A673 (cell line): ENCODE results near the gene OTX2. TPM values are rescaled to one million over a fixed set of nuclear protein-coding genes. Genes with fewer than 3 reads are reported as not detected.

Experiments
- BruUV-seq: library from RNA; stranded (reverse); fragments of 400-500 nt; replicated peaks from 2 replicates; lab custom pipeline; 2021; lab: Mats Ljungman, UMichigan
- CTCF ChIA-PET: fragments of 300-600 bp; sonication (Branson Sonifier 250); formaldehyde crosslinking; loops from one replicate; lab custom pipeline; 2022; ENCODE audit warnings: antibody characterized with exemption; lab: Charles Lee
- POLR2A ChIA-PET: fragments of 300-600 bp; sonication (Branson Sonifier 250); formaldehyde crosslinking; loops from one replicate; lab custom pipeline; 2022; ENCODE audit warnings: antibody characterized with exemption; ENCODE audit not compliant: low non-redundant PET; lab: Charles Lee
- DNase-seq: peaks from one replicate; pipeline ENCODE4 v3.0.0-alpha.2; 2015; ENCODE audit warnings: low spot score
- H3K27ac ChIP-seq: fragments of 200-600 bp; sonication (generic); 2 replicates; pipeline ENCODE4 v1.5.1; 2016; ENCODE audit warnings: mixed run types, low read depth, mild to moderate bottlenecking, mixed read lengths, antibody characterized with exemption, low read length; ENCODE audit not compliant: poor library complexity, severe bottlenecking
- H3K27me3 ChIP-seq: fragments of 200-600 bp; sonication (generic); replicated peaks from 2 replicates; pipeline ENCODE4 v1.6.1; 2017; ENCODE audit warnings: mixed run types, low read depth, mild to moderate bottlenecking, mixed read lengths, antibody characterized with exemption, low read length; ENCODE audit not compliant: insufficient read depth, poor library complexity
- H3K36me3 ChIP-seq: fragments of 200-600 bp; sonication (generic); 2 replicates; pipeline ENCODE4 v1.6.1; 2016; ENCODE audit warnings: mixed run types, mild to moderate bottlenecking, mixed read lengths, antibody characterized with exemption, low read length; ENCODE audit not compliant: insufficient read depth, poor library complexity, severe bottlenecking
- H3K4me1 ChIP-seq: fragments of 200-600 bp; sonication (generic); 2 replicates; pipeline ENCODE4 v1.6.1; 2017; ENCODE audit warnings: mixed run types, mild to moderate bottlenecking, mixed read lengths, antibody characterized with exemption, low read length; ENCODE audit not compliant: insufficient read depth, poor library complexity, severe bottlenecking
- H3K4me3 ChIP-seq: fragments of 200-600 bp; sonication (generic); 2 replicates; pipeline ENCODE4 v1.5.1; 2016; ENCODE audit warnings: low read depth, mixed run types, mild to moderate bottlenecking, mixed read lengths, low read length; ENCODE audit not compliant: poor library complexity, severe bottlenecking
- H3K9me3 ChIP-seq: fragments of 200-600 bp; sonication (generic); 2 replicates; pipeline ENCODE4 v1.6.1; 2016; ENCODE audit warnings: mixed run types, low read depth, mild to moderate bottlenecking, mixed read lengths, antibody characterized with exemption, low read length; ENCODE audit not compliant: poor library complexity, severe bottlenecking
- EZH2 ChIP-seq: fragments of 200-600 bp; sonication (generic); IDR thresholded peaks from 2 replicates; pipeline ENCODE4 v1.6.1; 2017; ENCODE audit warnings: borderline replicate concordance, low read depth, mild to moderate bottlenecking, mixed read lengths, antibody characterized with exemption, low read length; ENCODE audit not compliant: poor library complexity, severe bottlenecking
- intact Hi-C: fragments of 100-400 bp; cut with micrococcal nuclease; formaldehyde crosslinking; loops from one replicate; pipeline ENCODE4 v1.10.0; 2022; ENCODE audit not compliant: unreplicated experiment
- total RNA-seq: library from RNA; stranded (reverse); gene quantifications from 2 replicates; pipeline ENCODE4 v1.2.3, GENCODE V29; 2021
- TF ChIP-seq, protein P1 (sequence below): fragments of 300-800, 200-600 bp; sonication (generic); conservative IDR thresholded peaks from 2 replicates; pipeline ENCODE4 v1.5.1; 2017; ENCODE audit warnings: low read depth, mild to moderate bottlenecking, antibody characterized with exemption, low read length, moderate library complexity, mixed read lengths

The OTX2 gene
- total RNA-seq, 1 experiment from 2014 or later = 129 TPM

DNA sequence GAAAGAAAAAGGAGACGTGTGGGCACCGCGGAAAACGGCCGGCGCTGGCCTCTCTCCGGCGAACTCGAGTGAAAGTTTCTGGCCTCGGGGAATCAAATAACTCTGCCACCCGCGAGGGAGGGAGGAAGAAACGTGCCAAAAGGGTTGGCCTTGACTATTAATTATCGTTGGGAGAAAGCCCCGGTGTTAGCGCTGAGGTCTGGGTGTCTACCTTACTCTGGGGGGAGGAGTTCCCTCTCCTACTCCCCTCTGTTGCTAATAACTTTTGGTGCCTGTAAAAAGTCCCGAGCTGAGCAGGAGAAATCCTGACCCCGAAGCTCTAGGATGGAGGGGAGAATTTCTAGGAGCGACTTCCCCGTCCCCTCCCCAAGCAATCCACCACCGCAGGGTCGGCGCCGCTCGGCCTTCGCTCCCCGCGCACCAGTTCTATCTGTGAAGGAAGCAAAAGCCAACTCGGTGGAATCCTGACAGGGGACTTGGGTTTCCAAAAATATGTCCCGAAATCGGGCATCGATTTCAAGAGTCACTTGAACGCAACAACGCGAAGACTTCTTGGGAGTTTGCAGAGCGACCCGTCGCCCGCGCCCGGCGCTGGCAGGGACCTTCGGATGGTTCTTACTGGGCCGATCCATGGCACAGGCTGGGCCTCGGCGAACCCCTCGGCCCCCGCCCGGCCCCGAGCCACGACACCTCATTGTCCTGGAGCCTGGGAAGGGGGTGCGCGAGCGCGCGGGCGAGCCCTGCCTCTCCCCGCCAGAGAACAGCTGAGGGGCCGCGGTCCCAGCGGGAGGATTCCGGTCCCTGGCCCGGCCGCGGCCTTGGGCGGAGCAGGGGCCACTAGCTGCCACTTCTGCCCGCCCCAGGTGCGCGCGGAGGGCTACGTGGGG, 1.7 kb downstream of the OTX2 start:
- TF ChIP-seq, protein P1, sequence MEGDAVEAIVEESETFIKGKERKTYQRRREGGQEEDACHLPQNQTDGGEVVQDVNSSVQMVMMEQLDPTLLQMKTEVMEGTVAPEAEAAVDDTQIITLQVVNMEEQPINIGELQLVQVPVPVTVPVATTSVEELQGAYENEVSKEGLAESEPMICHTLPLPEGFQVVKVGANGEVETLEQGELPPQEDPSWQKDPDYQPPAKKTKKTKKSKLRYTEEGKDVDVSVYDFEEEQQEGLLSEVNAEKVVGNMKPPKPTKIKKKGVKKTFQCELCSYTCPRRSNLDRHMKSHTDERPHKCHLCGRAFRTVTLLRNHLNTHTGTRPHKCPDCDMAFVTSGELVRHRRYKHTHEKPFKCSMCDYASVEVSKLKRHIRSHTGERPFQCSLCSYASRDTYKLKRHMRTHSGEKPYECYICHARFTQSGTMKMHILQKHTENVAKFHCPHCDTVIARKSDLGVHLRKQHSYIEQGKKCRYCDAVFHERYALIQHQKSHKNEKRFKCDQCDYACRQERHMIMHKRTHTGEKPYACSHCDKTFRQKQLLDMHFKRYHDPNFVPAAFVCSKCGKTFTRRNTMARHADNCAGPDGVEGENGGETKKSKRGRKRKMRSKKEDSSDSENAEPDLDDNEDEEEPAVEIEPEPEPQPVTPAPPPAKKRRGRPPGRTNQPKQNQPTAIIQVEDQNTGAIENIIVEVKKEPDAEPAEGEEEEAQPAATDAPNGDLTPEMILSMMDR = no peak
- TF ChIP-seq EZH2 = no peak
- POLR2A ChIA-PET = interaction anchor here (0.7 to 0.8 kb wide), 2 partner anchors 12 to 13 kb away, joined by 3 to 6 read pairs; no protein-coding TSS in a partner anchor
- DNase-seq = peak; percentile 75
- Histone ChIP-seq H3K4me1 (peaks cover 2% of the 10 kb centered on the region), H3K4me3 (peak overlapping the region; percentile 71), H3K27ac (peak overlapping the region; percentile 95), H3K9me3 (no peaks in the 10 kb centered on the region), H3K27me3 (no peaks in the 10 kb centered on the region), H3K36me3 (peaks cover 63% of the 10 kb centered on the region)
- intact Hi-C loops = loop anchor here (10.0 kb wide), 1 partner anchor 144 kb away; no protein-coding TSS in a partner anchor
- CTCF ChIA-PET = no interaction called here
- BruUV-seq = no TSS peak

DNA sequence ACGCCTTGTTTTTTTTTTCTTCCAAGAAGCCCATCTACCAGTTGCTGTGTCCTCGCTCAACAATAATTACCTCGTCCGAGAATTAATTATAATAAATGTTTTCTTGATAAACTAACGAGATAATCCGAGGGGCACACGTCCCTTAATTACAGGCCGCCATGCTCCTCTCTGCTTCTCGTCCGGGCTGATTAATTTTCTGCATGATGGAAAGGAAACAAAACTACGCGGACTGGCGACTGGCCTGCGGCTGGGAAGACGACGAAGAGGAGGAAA, 2.2 kb downstream of the OTX2 start:
- intact Hi-C loops = loop anchor here (10.0 kb wide), 1 partner anchor 143 kb away; no protein-coding TSS in a partner anchor
- H3K9me3 ChIP-seq = no peaks in the 10 kb centered on the region
- POLR2A ChIA-PET = no interaction called here
- no peak for TF ChIP-seq EZH2
- TF ChIP-seq, protein P1 = no peak
- CTCF ChIA-PET = no interaction called here
- H3K27ac ChIP-seq = peak overlapping the region; percentile 95
- peaks cover 69% of the 10 kb centered on the region for H3K36me3 ChIP-seq
- BruUV-seq = no TSS peak
- DNase-seq = no peak
- H3K4me3 ChIP-seq = peak overlapping the region; percentile 71
- peaks cover 8% of the 10 kb centered on the region for H3K4me1 ChIP-seq
- no peaks in the 10 kb centered on the region for H3K27me3 ChIP-seq

DNA sequence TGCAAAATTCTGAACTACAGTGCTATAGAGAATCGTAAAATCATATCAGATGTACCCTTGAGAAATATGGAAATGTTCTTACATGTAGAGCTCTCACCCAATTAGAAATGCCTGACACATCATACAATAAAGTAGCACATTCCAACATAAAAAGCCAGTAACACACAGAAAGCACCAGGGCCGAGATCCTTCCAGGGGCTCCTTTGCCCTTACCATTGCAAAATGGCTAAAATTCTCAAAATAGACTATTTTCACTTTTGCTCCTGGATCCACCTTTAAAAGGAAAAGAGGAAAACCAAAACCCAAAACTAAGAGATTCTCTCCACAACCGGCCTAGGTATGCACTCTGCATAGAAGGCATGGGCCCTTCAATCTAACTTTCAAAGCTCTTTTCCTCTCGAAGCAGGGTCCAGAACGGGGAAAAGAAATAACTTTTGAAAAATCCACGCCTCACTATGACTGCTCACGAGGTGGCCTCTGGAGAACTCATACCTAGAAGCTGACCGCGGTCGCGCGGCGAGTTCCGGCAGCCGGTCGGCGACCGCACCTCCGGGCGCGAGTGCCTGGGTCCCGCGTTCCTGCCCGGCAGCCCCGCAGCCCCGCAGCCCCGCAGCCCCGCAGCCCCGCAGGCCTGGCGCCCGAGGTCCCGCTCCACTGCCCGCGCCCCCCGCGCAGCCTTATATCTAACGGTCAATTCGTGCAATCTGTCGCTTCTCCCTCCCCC, 2.7 kb downstream of the OTX2 start:
- Histone ChIP-seq H3K4me1 (peaks cover 11% of the 10 kb centered on the region), H3K4me3 (peak overlapping the region; percentile 71), H3K9me3 (no peaks in the 10 kb centered on the region), H3K27ac (peak overlapping the region; percentile 95), H3K36me3 (peaks cover 74% of the 10 kb centered on the region), H3K27me3 (no peaks in the 10 kb centered on the region)
- CTCF ChIA-PET = no interaction called here
- POLR2A ChIA-PET = no interaction called here
- no TSS peak for BruUV-seq
- intact Hi-C loops = loop anchor here (10.0 kb wide), 1 partner anchor 143 kb away; no protein-coding TSS in a partner anchor
- no peak for TF ChIP-seq EZH2
- TF ChIP-seq, protein P1 = no peak
- DNase-seq = peak; percentile 32
